Gastroesophageal sphincter (tissue), 4 donors: Measurements from ENCODE around the gene SLC25A42. TPM values are rescaled to one million over a fixed set of nuclear protein-coding genes. Genes with fewer than 3 reads are reported as not detected.

ENCODE experiments used
- ATAC-seq: fragments of 150-250 bp; one replicate; pipeline ENCODE4 v1.9.1; 2016; ENCODE audit warnings: mild to moderate bottlenecking, moderate library complexity
- H3K27ac ChIP-seq, 4 donors: fragments of 200-600 bp; sonication (generic) in 3 of 4; 1 replicate in 3 of 4; 2 replicates in 1 of 4; pipeline ENCODE4 v1.5.1; 2016 to 2019
- H3K27me3 ChIP-seq: fragments of 200-600 bp; sonication (generic); one replicate; pipeline ENCODE4 v1.5.1; 2019
- H3K36me3 ChIP-seq, 2 donors: fragments of 200-600 bp; sonication (generic); one replicate each; pipeline ENCODE4 v1.5.1; 2019; ENCODE audit warnings: control low read depth in 1 of 2
- H3K4me1 ChIP-seq, 3 donors: fragments of 200-600 bp; sonication (generic); 1 replicate in 2 of 3; 2 replicates in 1 of 3; pipeline ENCODE4 v1.5.1; 2016 to 2019; ENCODE audit warnings: control low read depth in 2 of 3
- H3K4me3 ChIP-seq, 2 donors: fragments of 200-600 bp; sonication (generic); one replicate each; pipeline ENCODE4 v1.5.1; 2019; ENCODE audit warnings: mild to moderate bottlenecking in 1 of 2, moderate library complexity in 1 of 2
- H3K9me3 ChIP-seq, 3 donors: fragments of 200-600 bp; sonication (generic); one replicate each; pipeline ENCODE4 v1.5.1; 2017 to 2019; ENCODE audit warnings: control low read depth in 2 of 3
- CTCF ChIP-seq, 4 experiments: fragments of 200-600 bp in 2 of 4; fragments of 450-650 bp in 2 of 4; sonication (generic) in 1 of 4; IDR thresholded peaks; one replicate each; pipeline ENCODE4 v1.5.1; 2017 to 2019; ENCODE audit warnings: antibody characterized with exemption in 4 of 4, mild to moderate bottlenecking in 2 of 4, moderate library complexity in 2 of 4
- EP300 ChIP-seq: sonication (generic); formaldehyde crosslinking; IDR thresholded peaks from one replicate; pipeline ENCODE4 v1.6.1; 2017; ENCODE audit warnings: antibody characterized with exemption, mild to moderate bottlenecking
- POLR2A ChIP-seq, 2 donors: fragments of 450-650 bp; IDR thresholded peaks; one replicate each; pipeline ENCODE4 v1.6.1; 2017; ENCODE audit warnings: antibody characterized with exemption in 2 of 2, mild to moderate bottlenecking in 2 of 2, moderate library complexity in 1 of 2
- POLR2AphosphoS5 ChIP-seq: sonication (generic); formaldehyde crosslinking; IDR thresholded peaks from one replicate; pipeline ENCODE4 v1.6.1; 2017; ENCODE audit warnings: antibody characterized with exemption
- WGBS, 2 donors: methylation state at CpG; one replicate each; pipeline ENCODE4 v1.1.5; 2018; ENCODE audit warnings: low coverage in 1 of 2; 5-methylcytosine and 5-hydroxymethylcytosine counted together
- total RNA-seq, 4 donors: library from RNA; depleted of rRNA; stranded (reverse); fragments of >200 nt; gene quantifications; one replicate each; pipeline ENCODE4 v1.1.0, GENCODE V29; 2016

SLC25A42 gene
- total RNA-seq, 4 donors from 2014 or later, result 8.8 to 16.0 (median 12.9) TPM

- Histone ChIP-seq H3K27me3 (no peaks in the 10 kb centered on the region), H3K27ac (no peak overlapping the region), H3K4me3 (no peak overlapping the region), H3K4me1 (no peaks in the 10 kb centered on the region), H3K36me3 (peaks cover 0 to 78% of the 10 kb centered on the region in 2 donors), H3K9me3 (no peaks in the 10 kb centered on the region)
- WGBS, 2 donors, result 84 to 100% methylated on average over 1 to 4 of the region's 9 CpGs
- TF ChIP-seq EP300, result no peak
- no peak for TF ChIP-seq CTCF (IDR thresholded peaks at IDR 0.05)
- no peak for TF ChIP-seq POLR2A (IDR thresholded peaks at IDR 0.05)
- no peak for ATAC-seq
Observed at GRCh38 chr19:19056636-19057275, 7.0 kb upstream of the SLC25A42 start.

GRCh38 chr19:19057317-19057716 lies 6.5 kb upstream of the SLC25A42 start:
- Histone ChIP-seq H3K27ac (no peak overlapping the region), H3K4me3 (no peak overlapping the region), H3K9me3 (no peaks in the 10 kb centered on the region), H3K27me3 (no peaks in the 10 kb centered on the region), H3K4me1 (no peaks in the 10 kb centered on the region), H3K36me3 (peaks cover 0 to 73% of the 10 kb centered on the region in 2 donors)
- 100% methylated on average over 1 of the region's 13 CpGs; no CpG with 5 or more reads in 1 of the 2 donors for WGBS, 2 donors
- no peak for ATAC-seq
- TF ChIP-seq POLR2AphosphoS5 (no peak), POLR2A (IDR thresholded peaks at IDR 0.05) (no peak)

GRCh38 chr19:19057720-19058119 lies 6.1 kb upstream of the SLC25A42 start:
- no peak for ATAC-seq
- H3K36me3 ChIP-seq, result peaks cover 0 to 69% of the 10 kb centered on the region in 2 donors

GRCh38 chr19:19059018-19059836 lies 4.6 kb upstream of the SLC25A42 start:
- no peak for TF ChIP-seq POLR2A (IDR thresholded peaks at IDR 0.05)
- TF ChIP-seq EP300, result no peak
- no peak for TF ChIP-seq POLR2AphosphoS5
- no peak for TF ChIP-seq CTCF (IDR thresholded peaks at IDR 0.05)
- no peak overlapping the region for H3K4me3 ChIP-seq
- no peaks in the 10 kb centered on the region for H3K9me3 ChIP-seq
- 47 to 74% methylated on average over 3 to 5 of the region's 17 CpGs for WGBS, 2 donors
- H3K27ac ChIP-seq, result no peak overlapping the region
- H3K27me3 ChIP-seq, result no peaks in the 10 kb centered on the region
- H3K36me3 ChIP-seq, result peaks cover 0 to 54% of the 10 kb centered on the region in 2 donors
- no peak for ATAC-seq
- H3K4me1 ChIP-seq, result peaks cover 0 to 9% (median 0%) of the 10 kb centered on the region in 3 donors

More at GRCh38 chr19:19057720-19058119, 6.1 kb upstream of the SLC25A42 start:
- Histone ChIP-seq H3K9me3 (no peaks in the 10 kb centered on the region), H3K27ac (no peak overlapping the region), H3K4me1 (peaks cover 0 to 1% (median 0%) of the 10 kb centered on the region in 3 donors), H3K27me3 (no peaks in the 10 kb centered on the region), H3K4me3 (no peak overlapping the region)
- no peak for TF ChIP-seq EP300
- TF ChIP-seq CTCF (IDR thresholded peaks at IDR 0.05), result no peak
- 75% methylated on average over 3 of the region's 7 CpGs; no CpG with 5 or more reads in 1 of the 2 donors for WGBS, 2 donors

- ATAC-seq, result no peak
- Histone ChIP-seq H3K9me3 (no peaks in the 10 kb centered on the region), H3K36me3 (peaks cover 0 to 46% of the 10 kb centered on the region in 2 donors), H3K27ac (no peak overlapping the region), H3K4me3 (no peak overlapping the region), H3K4me1 (peaks cover 0 to 17% (median 6%) of the 10 kb centered on the region in 3 donors), H3K27me3 (no peaks in the 10 kb centered on the region)
- TF ChIP-seq EP300, result no peak
- TF ChIP-seq CTCF (IDR thresholded peaks at IDR 0.05), result no peak
- TF ChIP-seq POLR2AphosphoS5, result no peak
- TF ChIP-seq POLR2A (IDR thresholded peaks at IDR 0.05), result no peak
- 88% methylated on average over 11 of the region's 12 CpGs; no CpG with 5 or more reads in 1 of the 2 donors for WGBS, 2 donors
Observed at GRCh38 chr19:19059837-19060611, 3.8 kb upstream of the SLC25A42 start.
